Measurements from ENCODE around the gene TPCN2. TPM values are rescaled to one million over a fixed set of nuclear protein-coding genes. Genes with fewer than 3 reads are reported as not detected.

TPCN2 gene
- total RNA-seq, 1 experiment from 2014 or later: 20.6 TPM

DNA sequence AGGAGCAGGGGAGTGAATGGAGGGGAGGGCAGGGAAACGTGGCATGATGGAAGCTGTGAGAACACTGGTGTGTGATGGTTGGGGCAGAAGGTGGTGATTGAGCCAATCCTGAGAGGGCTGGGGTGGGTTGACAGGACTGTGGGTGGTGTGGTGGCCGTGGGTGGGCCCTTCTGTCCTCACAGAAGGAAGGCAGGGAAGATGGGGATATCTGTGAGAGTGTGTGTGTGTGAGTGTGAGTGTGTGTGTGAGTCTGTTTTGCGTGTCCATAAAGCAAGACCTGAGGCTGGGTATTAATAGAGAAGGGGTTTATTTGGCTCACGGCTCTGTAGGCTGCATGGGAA lies 13.0 kb downstream of the TPCN2 start:
- CTCF ChIA-PET: no interaction called here
- Histone ChIP-seq H3K4me1 (ENCODE audit: control insufficient read depth, insufficient read depth, low read length) (no peaks in the 10 kb centered on the region), H3K27me3 (ENCODE audit: control insufficient read depth, insufficient read depth, low read length) (no peaks in the 10 kb centered on the region), H3K27ac (ENCODE audit: low read length) (no peak overlapping the region), H3K9me3 (ENCODE audit: control insufficient read depth, insufficient read depth, low read depth, low read length) (no peaks in the 10 kb centered on the region), H3K4me3 (ENCODE audit: low read depth in 2 of 2, low read length in 2 of 2) (no peak overlapping the region), H3K36me3 (ENCODE audit: control insufficient read depth, insufficient read depth, low read length) (no peaks in the 10 kb centered on the region)
- POLR2A ChIA-PET: no interaction called here
- intact Hi-C loops (cut with micrococcal nuclease; ENCODE audit: unreplicated experiment) (no loop called here), in situ Hi-C loops (cut with HindIII; ENCODE audit: low pct_unique_long_range_greater_than_20kb, low sequenced_read_pairs) (no loop called here)
- TF ChIP-seq, protein P1, sequence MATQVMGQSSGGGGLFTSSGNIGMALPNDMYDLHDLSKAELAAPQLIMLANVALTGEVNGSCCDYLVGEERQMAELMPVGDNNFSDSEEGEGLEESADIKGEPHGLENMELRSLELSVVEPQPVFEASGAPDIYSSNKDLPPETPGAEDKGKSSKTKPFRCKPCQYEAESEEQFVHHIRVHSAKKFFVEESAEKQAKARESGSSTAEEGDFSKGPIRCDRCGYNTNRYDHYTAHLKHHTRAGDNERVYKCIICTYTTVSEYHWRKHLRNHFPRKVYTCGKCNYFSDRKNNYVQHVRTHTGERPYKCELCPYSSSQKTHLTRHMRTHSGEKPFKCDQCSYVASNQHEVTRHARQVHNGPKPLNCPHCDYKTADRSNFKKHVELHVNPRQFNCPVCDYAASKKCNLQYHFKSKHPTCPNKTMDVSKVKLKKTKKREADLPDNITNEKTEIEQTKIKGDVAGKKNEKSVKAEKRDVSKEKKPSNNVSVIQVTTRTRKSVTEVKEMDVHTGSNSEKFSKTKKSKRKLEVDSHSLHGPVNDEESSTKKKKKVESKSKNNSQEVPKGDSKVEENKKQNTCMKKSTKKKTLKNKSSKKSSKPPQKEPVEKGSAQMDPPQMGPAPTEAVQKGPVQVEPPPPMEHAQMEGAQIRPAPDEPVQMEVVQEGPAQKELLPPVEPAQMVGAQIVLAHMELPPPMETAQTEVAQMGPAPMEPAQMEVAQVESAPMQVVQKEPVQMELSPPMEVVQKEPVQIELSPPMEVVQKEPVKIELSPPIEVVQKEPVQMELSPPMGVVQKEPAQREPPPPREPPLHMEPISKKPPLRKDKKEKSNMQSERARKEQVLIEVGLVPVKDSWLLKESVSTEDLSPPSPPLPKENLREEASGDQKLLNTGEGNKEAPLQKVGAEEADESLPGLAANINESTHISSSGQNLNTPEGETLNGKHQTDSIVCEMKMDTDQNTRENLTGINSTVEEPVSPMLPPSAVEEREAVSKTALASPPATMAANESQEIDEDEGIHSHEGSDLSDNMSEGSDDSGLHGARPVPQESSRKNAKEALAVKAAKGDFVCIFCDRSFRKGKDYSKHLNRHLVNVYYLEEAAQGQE (IDR thresholded peaks at IDR 0.05; ENCODE audit: insufficient read depth in 1 of 2, low read depth in 2 of 2, low read length in 1 of 2): no peak
- TF ChIP-seq POLR2AphosphoS5 (IDR thresholded peaks at IDR 0.05; ENCODE audit: low read depth, low read length): no peak
- TF ChIP-seq, protein P2, sequence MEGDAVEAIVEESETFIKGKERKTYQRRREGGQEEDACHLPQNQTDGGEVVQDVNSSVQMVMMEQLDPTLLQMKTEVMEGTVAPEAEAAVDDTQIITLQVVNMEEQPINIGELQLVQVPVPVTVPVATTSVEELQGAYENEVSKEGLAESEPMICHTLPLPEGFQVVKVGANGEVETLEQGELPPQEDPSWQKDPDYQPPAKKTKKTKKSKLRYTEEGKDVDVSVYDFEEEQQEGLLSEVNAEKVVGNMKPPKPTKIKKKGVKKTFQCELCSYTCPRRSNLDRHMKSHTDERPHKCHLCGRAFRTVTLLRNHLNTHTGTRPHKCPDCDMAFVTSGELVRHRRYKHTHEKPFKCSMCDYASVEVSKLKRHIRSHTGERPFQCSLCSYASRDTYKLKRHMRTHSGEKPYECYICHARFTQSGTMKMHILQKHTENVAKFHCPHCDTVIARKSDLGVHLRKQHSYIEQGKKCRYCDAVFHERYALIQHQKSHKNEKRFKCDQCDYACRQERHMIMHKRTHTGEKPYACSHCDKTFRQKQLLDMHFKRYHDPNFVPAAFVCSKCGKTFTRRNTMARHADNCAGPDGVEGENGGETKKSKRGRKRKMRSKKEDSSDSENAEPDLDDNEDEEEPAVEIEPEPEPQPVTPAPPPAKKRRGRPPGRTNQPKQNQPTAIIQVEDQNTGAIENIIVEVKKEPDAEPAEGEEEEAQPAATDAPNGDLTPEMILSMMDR (IDR thresholded peaks at IDR 0.05): no peak
- TF ChIP-seq TCF7L2 (IDR thresholded peaks at IDR 0.05; ENCODE audit: low read depth, low read length): no peak
- no peak for TF ChIP-seq SIN3A (IDR thresholded peaks at IDR 0.05; ENCODE audit: borderline replicate concordance, insufficient read depth, low read depth, low read length)
- no peak for ATAC-seq
- no peak for DNase-seq (ENCODE audit: low read depth, low spot score)
- no TSS peak for BruUV-seq (replicated peaks)

DNA sequence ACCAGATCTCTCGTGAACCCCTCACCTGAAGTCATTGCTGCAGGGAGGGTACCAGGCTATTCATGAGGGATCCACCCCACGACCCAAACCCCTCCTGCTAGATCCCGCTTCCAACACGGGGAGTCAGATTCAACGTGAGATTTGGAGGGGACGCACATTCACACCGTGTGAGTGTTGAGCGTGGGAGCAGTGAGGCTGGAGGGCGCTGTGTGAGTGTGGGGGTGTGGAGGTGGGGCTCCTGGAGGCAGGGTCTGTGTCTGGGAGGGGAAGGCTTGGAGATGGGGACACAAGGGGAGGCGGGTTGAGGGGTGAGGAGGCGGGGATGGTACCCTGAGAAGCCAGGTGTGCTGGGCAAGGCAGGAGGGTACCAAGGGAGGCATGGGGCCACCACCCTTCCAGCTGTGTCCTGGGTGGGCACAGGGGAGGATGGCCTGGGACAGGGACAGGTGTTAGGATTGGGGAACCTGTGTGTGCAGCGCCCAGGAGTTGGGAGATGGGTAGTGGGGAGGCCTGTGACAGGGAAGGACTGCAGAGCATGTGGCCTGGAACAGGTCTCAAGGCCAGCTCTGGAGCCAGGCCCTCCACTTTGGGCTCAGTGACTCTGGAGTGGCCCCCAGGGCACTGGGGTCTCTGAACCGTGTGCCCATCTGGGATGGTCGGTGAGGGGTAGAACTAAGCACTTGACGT lies 13.6 kb downstream of the TPCN2 start:
- DNase-seq (ENCODE audit: low read depth, low spot score) (no peak), ATAC-seq (no peak)
- H3K27me3 ChIP-seq (ENCODE audit: control insufficient read depth, insufficient read depth, low read length): no peaks in the 10 kb centered on the region
- H3K27ac ChIP-seq (ENCODE audit: low read length): no peak overlapping the region
- BruUV-seq (replicated peaks): no TSS peak
- intact Hi-C loops (cut with micrococcal nuclease; ENCODE audit: unreplicated experiment) (no loop called here), in situ Hi-C loops (cut with HindIII; ENCODE audit: low pct_unique_long_range_greater_than_20kb, low sequenced_read_pairs) (no loop called here)
- H3K4me3 ChIP-seq (ENCODE audit: low read depth in 2 of 2, low read length in 2 of 2): no peak overlapping the region
- CTCF ChIA-PET: no interaction called here
- TF ChIP-seq, protein P2 (IDR thresholded peaks at IDR 0.05): no peak
- TF ChIP-seq, protein P1 (IDR thresholded peaks at IDR 0.05; ENCODE audit: insufficient read depth in 1 of 2, low read depth in 2 of 2, low read length in 1 of 2): no peak
- TF ChIP-seq TCF7L2 (IDR thresholded peaks at IDR 0.05; ENCODE audit: low read depth, low read length): no peak
- no peaks in the 10 kb centered on the region for H3K36me3 ChIP-seq (ENCODE audit: control insufficient read depth, insufficient read depth, low read length)
- POLR2A ChIA-PET: no interaction called here
- no peaks in the 10 kb centered on the region for H3K4me1 ChIP-seq (ENCODE audit: control insufficient read depth, insufficient read depth, low read length)
- no peaks in the 10 kb centered on the region for H3K9me3 ChIP-seq (ENCODE audit: control insufficient read depth, insufficient read depth, low read depth, low read length)
